B cell (primary cell): ENCODE measurements around the gene S100A10. TPM values are rescaled to one million over a fixed set of nuclear protein-coding genes. Genes with fewer than 3 reads are reported as not detected.

Experiments used
- ATAC-seq: fragments of 200-7000 bp; cut with Tn5 transposase; one replicate; pipeline ENCODE4 v1.10.0; 2021; ENCODE audit warnings: low read depth, mild to moderate bottlenecking, moderate number of reproducible peaks, moderate library complexity
- CTCF ChIA-PET: fragments of 350-600 bp; sonication (Branson Sonifier 250); formaldehyde crosslinking; loops from one replicate; lab custom pipeline; 2021; ENCODE audit warnings: antibody characterized with exemption, inconsistent platforms; lab: Charles Lee
- POLR2A ChIA-PET: fragments of 350-600 bp; sonication (Branson Sonifier 250); formaldehyde crosslinking; loops from one replicate; lab custom pipeline; 2021; ENCODE audit warnings: antibody characterized with exemption; lab: Charles Lee
- DNase-seq: peaks from one replicate; pipeline ENCODE4 v3.0.0; 2013
- H2AFZ ChIP-seq: 2 replicates; pipeline ENCODE4 v1.6.1; 2012; ENCODE audit warnings: mild to moderate bottlenecking, low read depth, low read length; ENCODE audit not compliant: insufficient read depth, poor library complexity, severe bottlenecking
- H3K27ac ChIP-seq, 2 donors: 1 replicate in 1 of 2; 2 replicates in 1 of 2; pipeline ENCODE4 v1.5.1; 2012 to 2013; ENCODE audit warnings: low read length in 2 of 2, mild to moderate bottlenecking in 2 of 2, moderate library complexity in 1 of 2
- H3K27me3 ChIP-seq, 4 experiments: fragments of 200-600 bp in 1 of 4; sonication (generic) in 1 of 4; replicated peaks in 1 of 4; 1 replicate in 2 of 4; 2 replicates in 2 of 4; pipeline versions ENCODE4 v1.6.1 to v1.7.0; 2013 to 2016; ENCODE audit warnings: low read length in 3 of 4, mild to moderate bottlenecking in 2 of 4, mixed read lengths in 1 of 4, moderate library complexity in 1 of 4; ENCODE audit not compliant: insufficient read depth in 4 of 4, control insufficient read depth in 3 of 4; ENCODE audit errors: control extremely low read depth in 1 of 4
- H3K36me3 ChIP-seq, 2 experiments: replicated peaks in 1 of 2; 1 replicate in 1 of 2; 2 replicates in 1 of 2; pipeline versions ENCODE4 v1.6.1 to v1.7.1; 2013; ENCODE audit warnings: low read length in 1 of 2; ENCODE audit not compliant: insufficient read depth in 2 of 2, control insufficient read depth in 1 of 2; ENCODE audit errors: control extremely low read depth in 1 of 2, extremely low read depth in 1 of 2
- H3K4me1 ChIP-seq, 2 donors: fragments of 200-600 bp in 1 of 2; sonication (generic) in 1 of 2; 1 replicate in 1 of 2; 2 replicates in 1 of 2; pipeline versions ENCODE4 v1.5.1 to v1.6.1; 2013 to 2017; ENCODE audit warnings: low read length in 2 of 2; ENCODE audit not compliant: control insufficient read depth in 2 of 2, insufficient read depth in 2 of 2
- H3K4me2 ChIP-seq: replicated peaks from 2 replicates; pipeline ENCODE3; 2012; ENCODE audit warnings: mild to moderate bottlenecking, low read depth, low read length; ENCODE audit not compliant: poor library complexity, severe bottlenecking
- H3K4me3 ChIP-seq, 5 experiments: fragments of 200-600 bp in 1 of 5; sonication (generic) in 1 of 5; 1 replicate in 3 of 5; 2 replicates in 2 of 5; pipeline versions ENCODE4 v1.5.1 to v1.7.0; 2011 to 2016; ENCODE audit warnings: low read length in 4 of 5, mild to moderate bottlenecking in 4 of 5, low read depth in 2 of 5, control low read depth in 1 of 5, moderate library complexity in 1 of 5; ENCODE audit not compliant: insufficient read depth in 1 of 5; ENCODE audit errors: control extremely low read depth in 1 of 5, extremely low read depth in 1 of 5
- H3K79me2 ChIP-seq: fragments of 200-600 bp; sonication (generic); one replicate; pipeline ENCODE4 v1.6.0; 2016; ENCODE audit warnings: low read length; ENCODE audit not compliant: control insufficient read depth, insufficient read depth
- H3K9ac ChIP-seq: fragments of 200-600 bp; sonication (generic); 2 replicates; pipeline ENCODE4 v1.6.1; 2017; ENCODE audit warnings: mild to moderate bottlenecking, low read length, moderate library complexity
- H3K9me3 ChIP-seq, 3 donors: one replicate each; pipeline versions ENCODE4 v1.6.1 to v1.7.1; 2013; ENCODE audit warnings: low read length in 2 of 3; ENCODE audit not compliant: control insufficient read depth in 2 of 3, insufficient read depth in 1 of 3; ENCODE audit errors: control extremely low read depth in 1 of 3
- H4K20me1 ChIP-seq: 2 replicates; pipeline ENCODE4 v1.6.0; 2012; ENCODE audit warnings: mild to moderate bottlenecking, low read length; ENCODE audit not compliant: insufficient read depth, control insufficient read depth, poor library complexity, severe bottlenecking
- H3K27ac Mint-ChIP-seq: one replicate; pipeline ENCODE4 v1.8.0; 2021; ENCODE audit warnings: mixed read lengths
- H3K27me3 Mint-ChIP-seq: one replicate; pipeline ENCODE4 v1.8.0; 2021; ENCODE audit warnings: mixed read lengths
- H3K4me1 Mint-ChIP-seq: one replicate; pipeline ENCODE4 v1.8.0; 2021; ENCODE audit warnings: mixed read lengths
- H3K4me3 Mint-ChIP-seq: one replicate; pipeline ENCODE4 v1.8.0; 2021; ENCODE audit warnings: mixed read lengths
- H3K9me3 Mint-ChIP-seq: one replicate; pipeline ENCODE4 v1.8.0; 2022; ENCODE audit warnings: mixed read lengths; ENCODE audit not compliant: insufficient read depth
- CTCF ChIP-seq: fragments of 200-600 bp; IDR thresholded peaks from one replicate; pipeline ENCODE4 v1.8.0; 2022; ENCODE audit warnings: antibody characterized with exemption, mild to moderate bottlenecking
- EZH2 ChIP-seq: IDR thresholded peaks from 2 replicates; pipeline ENCODE4 v1.6.1; 2012; ENCODE audit warnings: borderline replicate concordance, low read depth, mild to moderate bottlenecking, moderate library complexity, low read length; ENCODE audit not compliant: insufficient read depth, poor library complexity, severe bottlenecking
- WGBS: methylation state at CpG from one replicate; pipeline ENCODE4 v1.1.5; 2013; ENCODE audit warnings: missing lambda C conversion rate; ENCODE audit not compliant: insufficient coverage; 5-methylcytosine and 5-hydroxymethylcytosine counted together
- intact Hi-C: fragments of 100-400 bp; cut with micrococcal nuclease; formaldehyde crosslinking; loops from one replicate; pipeline ENCODE4 v1.10.0; 2022
- polyA plus RNA-seq: library from polyadenylated mRNA; depleted of rRNA; stranded (reverse); fragments of >200 nt; gene quantifications from 2 replicates; pipeline ENCODE4 v1.2.3, GENCODE V29; 2012
- total RNA-seq, 2 donors: library from RNA; stranded (reverse); fragments of 120-200 nt in 1 of 2; gene quantifications; 1 replicate in 1 of 2; 2 replicates in 1 of 2; pipeline versions ENCODE4 v1.2.3 to v1.2.4, GENCODE V29; 2013 to 2022

Gene S100A10
- total and polyA plus RNA-seq, 2 donors (not counting 1 experiment from before 2014, with no cell fraction given), result 38.0 to 47.1 TPM

GRCh38 chr1:151976858-151977257, 16.8 kb downstream of the S100A10 start:
- Histone ChIP-seq H4K20me1 (no peaks in the 10 kb centered on the region), H3K4me2 (no peak overlapping the region), H3K27me3 (no peaks in the 10 kb centered on the region), H3K79me2 (no peaks in the 10 kb centered on the region), H3K9me3 (no peaks in the 10 kb centered on the region), H3K36me3 (peaks cover 0 to 4% of the 10 kb centered on the region in 2 experiments), H3K4me1 (no peaks in the 10 kb centered on the region), H3K4me3 (no peak overlapping the region), H3K27ac (no peak overlapping the region), H2AFZ (no peak overlapping the region), H3K9ac (no peak overlapping the region)
- Mint-ChIP-seq H3K9me3 (no peaks in the 10 kb centered on the region), H3K4me3 (no peak overlapping the region), H3K27ac (no peak overlapping the region), H3K4me1 (no peaks in the 10 kb centered on the region), H3K27me3 (peaks cover 17% of the 10 kb centered on the region)
- ChIA-PET POLR2A (no interaction called here), CTCF (interaction anchor here (1.2 to 2.7 kb wide), 4 partner anchors 9 to 25 kb away, joined by 3 to 17 read pairs (median 6); no protein-coding TSS in a partner anchor)
- intact Hi-C loops, result no loop called here
- ATAC-seq, result no peak
- no peak for DNase-seq
- WGBS, result 96% methylated on average over 2 of the region's 3 CpGs
- TF ChIP-seq CTCF, result no peak

GRCh38 chr1:151976015-151976343, 17.7 kb downstream of the S100A10 start:
- H3K4me1 ChIP-seq, result no peaks in the 10 kb centered on the region
- no peak overlapping the region for H3K27ac ChIP-seq
- H3K79me2 ChIP-seq, result no peaks in the 10 kb centered on the region
- Mint-ChIP-seq H3K4me1 (no peaks in the 10 kb centered on the region), H3K9me3 (no peaks in the 10 kb centered on the region), H3K27me3 (peaks cover 17% of the 10 kb centered on the region), H3K4me3 (no peak overlapping the region), H3K27ac (no peak overlapping the region)
- no peak overlapping the region for H3K4me2 ChIP-seq
- ChIA-PET CTCF (interaction anchor here (0.7 to 2.7 kb wide), 4 partner anchors 8 to 25 kb away, joined by 3 to 17 read pairs (median 6); no protein-coding TSS in a partner anchor), POLR2A (no interaction called here)
- ATAC-seq, result no peak
- H3K36me3 ChIP-seq, result no peaks in the 10 kb centered on the region
- DNase-seq, result no peak
- H2AFZ ChIP-seq, result no peak overlapping the region
- no peaks in the 10 kb centered on the region for H3K27me3 ChIP-seq
- no peak overlapping the region for H3K9ac ChIP-seq
- no peak overlapping the region for H3K4me3 ChIP-seq
- no peaks in the 10 kb centered on the region for H3K9me3 ChIP-seq
- H4K20me1 ChIP-seq, result no peaks in the 10 kb centered on the region
- intact Hi-C loops, result no loop called here
- no peak for TF ChIP-seq EZH2
- no peak for TF ChIP-seq CTCF
